Right lobe of liver (tissue), 6 donors: Measurements from ENCODE around the gene STAT1. TPM values are rescaled to one million over a fixed set of nuclear protein-coding genes. Genes with fewer than 3 reads are reported as not detected.

Source experiments
- ATAC-seq, 4 donors: fragments of 200-7000 bp; cut with Tn5 transposase; one replicate each; pipeline ENCODE4 v1.9.1; 2020; ENCODE audit warnings: mild to moderate bottlenecking in 4 of 4, moderate library complexity in 4 of 4
- DNase-seq, 3 donors: peaks; one replicate each; pipeline ENCODE4 v3.0.0-alpha.2; 2020
- H3K27ac ChIP-seq, 3 donors: fragments of 200-600 bp; one replicate each; pipeline ENCODE4 v1.8.0; 2022
- H3K27me3 ChIP-seq, 2 donors: fragments of 200-600 bp; one replicate each; pipeline ENCODE4 v1.8.0; 2022
- H3K36me3 ChIP-seq, 4 donors: fragments of 200-600 bp; sonication (generic) in 1 of 4; one replicate each; pipeline versions ENCODE4 v1.5.1 to v1.8.0; 2017 to 2022; ENCODE audit warnings: control low read depth in 1 of 4
- H3K4me1 ChIP-seq, 4 donors: fragments of 200-600 bp; sonication (generic) in 1 of 4; one replicate each; pipeline versions ENCODE4 v1.5.1 to v1.8.0; 2017 to 2022; ENCODE audit warnings: control low read depth in 1 of 4
- H3K4me3 ChIP-seq, 3 donors: fragments of 200-600 bp; one replicate each; pipeline ENCODE4 v1.8.0; 2022
- H3K9me3 ChIP-seq, 4 donors: fragments of 200-600 bp; sonication (generic) in 1 of 4; one replicate each; pipeline versions ENCODE4 v1.5.1 to v1.8.0; 2017 to 2022; ENCODE audit warnings: control low read depth in 1 of 4
- POLR2A ChIP-seq: fragments of 450-650 bp; IDR thresholded peaks from one replicate; pipeline ENCODE4 v1.6.1; 2017; ENCODE audit warnings: antibody characterized with exemption, mild to moderate bottlenecking
- WGBS: methylation state at CpG from one replicate; pipeline ENCODE4 v1.1.6; 2018; ENCODE audit warnings: low coverage, low lambda C conversion rate; ENCODE audit not compliant: insufficient coverage; ENCODE audit errors: missing lambda C conversion rate; 5-methylcytosine and 5-hydroxymethylcytosine counted together
- intact Hi-C, 2 donors: fragments of 100-400 bp; cut with DNase I; formaldehyde crosslinking; loops; one replicate each; pipeline versions ENCODE4 v1.11.2 to v1.14.1; 2022
- total RNA-seq, 6 experiments: library from RNA; depleted of rRNA in 2 of 6; stranded (reverse); fragments of >200 nt in 2 of 6; fragmentation: NEBNext Ultra II Directional in 3 of 6; extraction: Animal tissue kit (Norgen Biotek cat#: 25700) in 3 of 6; gene quantifications; one replicate each; pipeline versions ENCODE4 v1.1.0 to v1.2.4, GENCODE V29; 2016 to 2023
- TF ChIP-seq, protein P1 (sequence below), 4 donors: fragments of 200-600 bp in 3 of 4; fragments of 450-650 bp in 1 of 4; IDR thresholded peaks; one replicate each; pipeline versions ENCODE4 v1.5.1 to v1.8.0; 2016 to 2022; ENCODE audit warnings: antibody characterized with exemption in 4 of 4, mild to moderate bottlenecking in 2 of 4
- donor health status: DM: no; HTN: yes; CAD: no.
- donor health status: DM: no; HTN: no; CAD: no.
- donor health status: DM: no; HTN: no; CAD: no.
- donor health status: DM: no; HTN: yes; CAD: no.
- donor health status: DM: no; HTN: yes; CAD: no.

Gene STAT1
- total RNA-seq, 6 experiments from 2014 or later, result 28.9 to 72.3 (median 48.5) TPM

DNA sequence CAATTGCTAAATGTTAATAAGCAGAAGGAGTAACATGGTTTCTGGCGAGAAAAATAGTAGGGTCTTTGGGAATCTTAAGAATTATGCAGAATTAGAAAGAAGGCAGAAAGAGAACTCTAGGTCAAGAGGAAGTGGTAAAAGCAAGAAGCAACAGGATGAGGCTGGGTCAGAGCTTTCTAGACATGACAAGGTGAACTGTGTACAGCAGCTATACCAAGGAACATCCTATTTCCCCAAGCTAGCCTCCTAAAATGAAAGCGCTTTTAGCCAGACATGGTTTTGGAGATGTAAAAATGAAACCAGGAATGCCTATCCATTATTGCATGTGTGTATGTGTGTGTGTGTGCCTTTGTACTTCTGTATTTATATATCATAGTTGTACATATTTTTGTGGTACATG, 42.3 kb upstream of the STAT1 start:
- intact Hi-C loops, result loop anchor here in 1 of 2 donors (10.0 kb wide), 1 partner anchor 99 kb away; the partner anchor contains the start of gene STAT4
- no peaks in the 10 kb centered on the region for H3K36me3 ChIP-seq
- no peaks in the 10 kb centered on the region for H3K27me3 ChIP-seq
- 49% methylated on average over 2 of the region's 2 CpGs for WGBS
- H3K4me1 ChIP-seq, result peaks cover 0 to 11% (median 1%) of the 10 kb centered on the region in 4 donors
- no peaks in the 10 kb centered on the region for H3K9me3 ChIP-seq
- TF ChIP-seq POLR2A, result no peak
- TF ChIP-seq, protein P1, sequence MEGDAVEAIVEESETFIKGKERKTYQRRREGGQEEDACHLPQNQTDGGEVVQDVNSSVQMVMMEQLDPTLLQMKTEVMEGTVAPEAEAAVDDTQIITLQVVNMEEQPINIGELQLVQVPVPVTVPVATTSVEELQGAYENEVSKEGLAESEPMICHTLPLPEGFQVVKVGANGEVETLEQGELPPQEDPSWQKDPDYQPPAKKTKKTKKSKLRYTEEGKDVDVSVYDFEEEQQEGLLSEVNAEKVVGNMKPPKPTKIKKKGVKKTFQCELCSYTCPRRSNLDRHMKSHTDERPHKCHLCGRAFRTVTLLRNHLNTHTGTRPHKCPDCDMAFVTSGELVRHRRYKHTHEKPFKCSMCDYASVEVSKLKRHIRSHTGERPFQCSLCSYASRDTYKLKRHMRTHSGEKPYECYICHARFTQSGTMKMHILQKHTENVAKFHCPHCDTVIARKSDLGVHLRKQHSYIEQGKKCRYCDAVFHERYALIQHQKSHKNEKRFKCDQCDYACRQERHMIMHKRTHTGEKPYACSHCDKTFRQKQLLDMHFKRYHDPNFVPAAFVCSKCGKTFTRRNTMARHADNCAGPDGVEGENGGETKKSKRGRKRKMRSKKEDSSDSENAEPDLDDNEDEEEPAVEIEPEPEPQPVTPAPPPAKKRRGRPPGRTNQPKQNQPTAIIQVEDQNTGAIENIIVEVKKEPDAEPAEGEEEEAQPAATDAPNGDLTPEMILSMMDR (IDR thresholded peaks at IDR 0.05), result no peak
- no peak overlapping the region for H3K27ac ChIP-seq
- no peak overlapping the region for H3K4me3 ChIP-seq
- ATAC-seq (peak in 3 of 4 donors; percentile 29 to 38 (median 36)), DNase-seq (no peak)

DNA sequence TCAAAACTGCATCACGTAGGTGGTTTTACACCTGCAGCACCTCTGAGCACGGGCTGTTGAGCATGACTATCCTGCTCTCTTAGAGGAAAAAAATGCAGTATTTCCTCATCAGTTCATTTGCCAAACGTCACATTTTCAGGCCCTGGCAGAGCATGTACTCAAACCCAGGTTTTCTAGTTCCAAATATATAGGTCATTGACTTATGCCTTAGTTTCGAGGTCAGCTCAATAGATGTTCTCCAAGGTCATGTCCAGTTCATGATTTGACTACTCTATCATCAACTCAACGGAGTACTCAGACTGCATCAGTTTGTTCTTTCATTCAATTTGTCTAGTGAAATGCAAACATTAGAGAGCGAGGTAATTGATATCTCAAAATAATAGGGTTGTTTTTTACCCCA, 39.3 kb upstream of the STAT1 start:
- Histone ChIP-seq H3K36me3 (no peaks in the 10 kb centered on the region), H3K9me3 (no peaks in the 10 kb centered on the region), H3K4me1 (peaks cover 0 to 28% (median 9%) of the 10 kb centered on the region in 4 donors), H3K27me3 (no peaks in the 10 kb centered on the region), H3K4me3 (no peak overlapping the region), H3K27ac (no peak overlapping the region)
- ATAC-seq (peak; percentile 42 to 44 (median 42)), DNase-seq (no peak)
- intact Hi-C loops, result loop anchor here (5.0 to 10.0 kb wide), 2 partner anchors 102 to 469 kb away; partner anchors contain the start of gene STAT4 (in 1 of the 2)
- 22% methylated on average over 6 of the region's 6 CpGs for WGBS
- TF ChIP-seq POLR2A, result no peak
- TF ChIP-seq, protein P1 (IDR thresholded peaks at IDR 0.05), result no peak

DNA sequence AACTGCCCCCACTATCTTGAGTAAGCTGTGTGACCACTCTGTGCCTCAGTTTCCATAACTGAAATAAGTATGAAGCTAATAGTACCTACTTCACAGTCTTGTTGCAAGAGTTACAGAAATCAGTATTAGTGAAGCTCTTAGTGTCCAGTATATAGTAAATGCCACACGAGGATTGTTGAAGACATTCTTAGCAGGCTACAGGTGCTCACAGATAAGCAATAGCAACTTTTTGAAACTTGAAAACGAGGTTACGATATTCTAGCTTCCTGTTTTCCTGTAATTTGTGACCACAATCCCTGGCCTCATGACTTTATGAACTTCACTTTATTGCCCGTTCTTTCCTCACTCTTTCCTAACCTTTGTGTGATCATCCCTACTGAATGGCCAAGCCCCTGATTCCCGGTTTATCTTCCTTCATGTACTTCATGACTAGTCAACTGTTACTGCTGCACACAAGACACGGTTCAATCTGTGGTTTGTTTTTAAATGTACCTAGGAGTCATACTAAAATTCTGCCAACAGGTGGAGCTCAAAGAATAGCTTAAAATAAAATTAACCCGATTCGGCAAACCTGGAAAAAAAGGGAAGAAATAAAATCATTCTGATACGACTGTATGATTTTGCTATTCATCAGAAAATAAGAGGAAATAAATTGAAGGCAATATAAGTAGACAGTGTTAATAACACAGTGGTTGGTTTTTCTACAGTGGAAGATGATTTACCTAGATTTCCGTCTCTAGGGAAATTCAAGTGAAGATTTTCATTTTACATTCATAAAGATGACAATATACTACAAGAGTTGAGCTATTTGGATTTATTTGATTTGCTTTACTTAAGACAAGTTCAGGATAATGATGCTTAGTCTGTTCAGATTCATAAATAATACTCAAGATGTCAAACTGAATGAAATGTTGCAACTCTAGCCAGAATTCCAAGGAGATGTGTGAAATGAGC, 38.1 kb upstream of the STAT1 start:
- intact Hi-C loops, result loop anchor here (5.0 to 10.0 kb wide), 2 partner anchors 103 to 470 kb away; partner anchors contain the start of gene STAT4 (in 1 of the 2)
- H3K27ac ChIP-seq, result no peak overlapping the region
- no peaks in the 10 kb centered on the region for H3K27me3 ChIP-seq
- TF ChIP-seq, protein P1 (IDR thresholded peaks at IDR 0.05), result peak; percentile 63 to 86 (median 68)
- no peak for TF ChIP-seq POLR2A
- H3K36me3 ChIP-seq, result no peaks in the 10 kb centered on the region
- WGBS, result 12% methylated on average over 10 of the region's 10 CpGs
- no peak overlapping the region for H3K4me3 ChIP-seq
- ATAC-seq (peak; percentile 61 to 69 (median 65)), DNase-seq (no peak)
- H3K9me3 ChIP-seq, result no peaks in the 10 kb centered on the region
- peaks cover 0 to 28% (median 9%) of the 10 kb centered on the region in 4 donors for H3K4me1 ChIP-seq

DNA sequence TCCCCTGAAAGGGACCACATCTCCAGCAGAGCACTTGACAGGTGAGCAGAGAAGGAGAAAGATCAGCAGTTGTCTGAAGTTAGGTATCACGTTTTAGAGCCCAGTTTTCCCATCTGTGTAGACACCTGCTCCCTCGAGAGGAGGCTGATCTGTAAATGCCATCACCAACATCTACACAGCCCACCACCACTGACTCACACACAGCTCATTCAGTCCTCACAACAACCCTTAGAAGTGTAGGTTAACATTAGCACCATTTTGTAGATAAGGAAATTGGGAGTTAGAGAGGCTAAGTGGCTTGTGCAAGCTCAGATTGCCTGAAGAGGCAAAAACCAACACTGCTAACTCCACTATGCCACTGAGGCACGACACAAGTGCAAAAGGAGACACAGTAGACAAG, 37.2 kb upstream of the STAT1 start:
- H3K36me3 ChIP-seq, result no peaks in the 10 kb centered on the region
- intact Hi-C loops, result loop anchor here (5.0 to 10.0 kb wide), 2 partner anchors 104 to 471 kb away; partner anchors contain the start of gene STAT4 (in 1 of the 2)
- no peak overlapping the region for H3K27ac ChIP-seq
- no peaks in the 10 kb centered on the region for H3K9me3 ChIP-seq
- ATAC-seq (no peak), DNase-seq (no peak)
- H3K4me3 ChIP-seq, result no peak overlapping the region
- H3K4me1 ChIP-seq, result peaks cover 0 to 28% (median 9%) of the 10 kb centered on the region in 4 donors
- TF ChIP-seq, protein P1 (IDR thresholded peaks at IDR 0.05), result no peak
- TF ChIP-seq POLR2A, result no peak
- no peaks in the 10 kb centered on the region for H3K27me3 ChIP-seq
- WGBS, result 88% methylated on average over 1 of the region's 3 CpGs
